Mammary epithelial cell (primary cell): ENCODE data around the gene DNAAF1.

Experiments used
- EZH2 ChIP-seq: IDR thresholded peaks from 2 replicates; pipeline ENCODE4 v1.6.1; 2012; ENCODE audit warnings: low read length, inconsistent platforms, borderline replicate concordance
- TF ChIP-seq, protein P1 (sequence below), 2 donors: IDR thresholded peaks in 1 of 2; conservative IDR thresholded peaks in 1 of 2; 2 replicates each; pipeline ENCODE4 v1.5.1; 2011 to 2012; ENCODE audit warnings: inconsistent platforms in 2 of 2, low read length in 2 of 2, mild to moderate bottlenecking in 2 of 2, control low read depth in 1 of 2, low read depth in 1 of 2; ENCODE audit not compliant: insufficient read depth in 1 of 2; ENCODE audit errors: extremely low read depth in 1 of 2

- TF ChIP-seq, protein P1, sequence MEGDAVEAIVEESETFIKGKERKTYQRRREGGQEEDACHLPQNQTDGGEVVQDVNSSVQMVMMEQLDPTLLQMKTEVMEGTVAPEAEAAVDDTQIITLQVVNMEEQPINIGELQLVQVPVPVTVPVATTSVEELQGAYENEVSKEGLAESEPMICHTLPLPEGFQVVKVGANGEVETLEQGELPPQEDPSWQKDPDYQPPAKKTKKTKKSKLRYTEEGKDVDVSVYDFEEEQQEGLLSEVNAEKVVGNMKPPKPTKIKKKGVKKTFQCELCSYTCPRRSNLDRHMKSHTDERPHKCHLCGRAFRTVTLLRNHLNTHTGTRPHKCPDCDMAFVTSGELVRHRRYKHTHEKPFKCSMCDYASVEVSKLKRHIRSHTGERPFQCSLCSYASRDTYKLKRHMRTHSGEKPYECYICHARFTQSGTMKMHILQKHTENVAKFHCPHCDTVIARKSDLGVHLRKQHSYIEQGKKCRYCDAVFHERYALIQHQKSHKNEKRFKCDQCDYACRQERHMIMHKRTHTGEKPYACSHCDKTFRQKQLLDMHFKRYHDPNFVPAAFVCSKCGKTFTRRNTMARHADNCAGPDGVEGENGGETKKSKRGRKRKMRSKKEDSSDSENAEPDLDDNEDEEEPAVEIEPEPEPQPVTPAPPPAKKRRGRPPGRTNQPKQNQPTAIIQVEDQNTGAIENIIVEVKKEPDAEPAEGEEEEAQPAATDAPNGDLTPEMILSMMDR (conservative IDR thresholded peaks at IDR 0.05 in 1 of 2, IDR thresholded peaks at IDR 0.05 in 1 of 2; ENCODE audit: extremely low read depth in 1 of 2, insufficient read depth in 1 of 2, low read depth in 1 of 2, low read length in 2 of 2), result no peak
- no peak for TF ChIP-seq EZH2
Measured at GRCh38 chr16:84196101-84196500, 51.0 kb downstream of the DNAAF1 start.
